Measurements from ENCODE around the gene GRB10. TPM values are rescaled to one million over a fixed set of nuclear protein-coding genes. Genes with fewer than 3 reads are reported as not detected.

GRB10 gene
- polyA plus RNA-seq, 2 of the 4 experiments (the other 2 are of a cell fraction), result 23.2 to 37.0 TPM

- TF ChIP-seq ELK1 (IDR thresholded peaks at IDR 0.05; ENCODE audit: low read depth, low read length), result no peak
- TF ChIP-seq NFE2L2 (conservative IDR thresholded peaks at IDR 0.05; ENCODE audit: low read length), result no peak
- TF ChIP-seq RAD21 (conservative IDR thresholded peaks at IDR 0.05 in 1 of 2, IDR thresholded peaks at IDR 0.05 in 1 of 2), result no peak
- no peak for TF ChIP-seq MAFK (IDR thresholded peaks at IDR 0.05; ENCODE audit: partially characterized antibody)
Measured at GRCh38 chr7:50559881-50560280, 222.8 kb downstream of the GRB10 start (continued).

GRCh38 chr7:50558294-50559053, 224.2 kb downstream of the GRB10 start:
- FAIRE-seq (no peak), ATAC-seq (no peak), DNase-seq (ENCODE audit: low read depth in 1 of 2, low spot score in 1 of 2) (no peak)
- no peak overlapping the region for H3K4me2 ChIP-seq
- H3K9me3 ChIP-seq, result no peaks in the 10 kb centered on the region
- H3K4me1 ChIP-seq, result no peaks in the 10 kb centered on the region
- H3K27ac ChIP-seq, result no peak overlapping the region
- no peak overlapping the region for H3K4me3 ChIP-seq
- ChIA-PET POLR2A (no interaction called here), CTCF (no interaction called here)
- 53% methylated on average over 5 of the region's 5 CpGs for WGBS (ENCODE audit: missing lambda C conversion rate)
- TF ChIP-seq ZC3H11A (IDR thresholded peaks at IDR 0.05) (no peak), ELK1 (IDR thresholded peaks at IDR 0.05; ENCODE audit: low read depth, low read length) (no peak), EP300 (IDR thresholded peaks at IDR 0.05) (no peak), CTCF (IDR thresholded peaks at IDR 0.05) (no peak), NPAS2 (CRISPR knock-in tag; IDR thresholded peaks at IDR 0.05; ENCODE audit: borderline replicate concordance) (no peak), HEYL (CRISPR knock-in tag; IDR thresholded peaks at IDR 0.05) (no peak)

- POLR2A ChIA-PET, result no interaction called here
- 55% methylated on average over 2 of the region's 2 CpGs for WGBS (ENCODE audit: missing lambda C conversion rate)
- Histone ChIP-seq H3K27ac (no peak overlapping the region), H3K4me1 (no peaks in the 10 kb centered on the region), H3K9me3 (no peaks in the 10 kb centered on the region), H3K4me3 (no peak overlapping the region), H3K4me2 (no peak overlapping the region)
- ATAC-seq (no peak), DNase-seq (ENCODE audit: low read depth in 1 of 2, low spot score in 1 of 2) (no peak), FAIRE-seq (no peak)
- TF ChIP-seq SREBF2 (IDR thresholded peaks at IDR 0.05) (no peak), RCOR1 (IDR thresholded peaks at IDR 0.05; ENCODE audit: low read depth, low read length) (no peak), ZNF302 (CRISPR knock-in tag; IDR thresholded peaks at IDR 0.05) (no peak), POLR2AphosphoS2 (conservative IDR thresholded peaks at IDR 0.05; ENCODE audit: low read length) (no peak), JUN (IDR thresholded peaks at IDR 0.05) (no peak), TFCP2L1 (CRISPR knock-in tag; IDR thresholded peaks at IDR 0.05) (no peak)
- CTCF ChIA-PET, result interaction anchor here (1.3 kb wide), 1 partner anchor 89 kb away, joined by 4 read pairs; no protein-coding TSS in a partner anchor
Measured at GRCh38 chr7:50557099-50557498, 225.6 kb downstream of the GRB10 start.

All from A549 (cell line).